Stimulated activated effector memory CD8-positive, alpha-beta T cell treated with anti-CD3 and anti-CD28 coated beads, Interleukin-12 subunit alpha, Interleukin-12 subunit beta, amount 100 ng/mL, for 72 hours (primary cell): ENCODE results near the gene SAA2.
"Not testable (repeated sequence)": the region's sequence is repeated elsewhere in the genome, so short reads cannot be mapped to it uniquely, and the experiment has no call there.

Experiments
- ATAC-seq: fragments of 150-1000 bp; cut with Tn5 transposase; 2 replicates; pipeline ENCODE4 v1.10.0; 2021
- DNase-seq, 2 donors: peaks; one replicate each; pipeline ENCODE4 v3.0.0; 2021 to 2022; ENCODE audit warnings: low spot score in 2 of 2
- H3K27ac Mint-ChIP-seq: one replicate; pipeline ENCODE4 v1.8.0; 2022; ENCODE audit warnings: mild to moderate bottlenecking, mixed read lengths
- H3K36me3 Mint-ChIP-seq: one replicate; pipeline ENCODE4 v1.8.0; 2022; ENCODE audit warnings: mild to moderate bottlenecking, mixed read lengths
- H3K4me1 Mint-ChIP-seq: one replicate; pipeline ENCODE4 v1.8.0; 2022; ENCODE audit warnings: mixed read lengths
- H3K4me3 Mint-ChIP-seq: one replicate; pipeline ENCODE4 v1.8.0; 2022; ENCODE audit warnings: mild to moderate bottlenecking, mixed read lengths
- H3K9me3 Mint-ChIP-seq: one replicate; pipeline ENCODE4 v1.8.0; 2022; ENCODE audit warnings: mixed read lengths

SAA2 gene

GRCh38 chr11:18230859-18231258, 17.6 kb downstream of the SAA2 start:
- ATAC-seq, result no peak
- Mint-ChIP-seq H3K27ac (no peak overlapping the region), H3K9me3 (no peaks in the 10 kb centered on the region), H3K36me3 (no peaks in the 10 kb centered on the region), H3K4me1 (no peaks in the 10 kb centered on the region), H3K4me3 (no peak overlapping the region)
- no peak for DNase-seq

GRCh38 chr11:18229501-18229900, 19.0 kb downstream of the SAA2 start:
- no peaks in the 10 kb centered on the region for H3K9me3 Mint-ChIP-seq
- DNase-seq (no peak), ATAC-seq (no peak)
- no peak overlapping the region for H3K4me3 Mint-ChIP-seq
- H3K36me3 Mint-ChIP-seq, result no peaks in the 10 kb centered on the region
- no peak overlapping the region for H3K27ac Mint-ChIP-seq
- H3K4me1 Mint-ChIP-seq, result no peaks in the 10 kb centered on the region

GRCh38 chr11:18225913-18226312, 22.6 kb downstream of the SAA2 start:
- Mint-ChIP-seq H3K27ac (no peak overlapping the region), H3K4me3 (no peak overlapping the region), H3K9me3 (no peaks in the 10 kb centered on the region), H3K4me1 (no peaks in the 10 kb centered on the region), H3K36me3 (no peaks in the 10 kb centered on the region)
- ATAC-seq (no peak), DNase-seq (no peak)

GRCh38 chr11:18223591-18224387, 24.7 kb downstream of the SAA2 start:
- no peak overlapping the region for H3K4me3 Mint-ChIP-seq
- ATAC-seq (no peak), DNase-seq (no peak)
- no peaks in the 10 kb centered on the region for H3K4me1 Mint-ChIP-seq
- H3K36me3 Mint-ChIP-seq, result no peaks in the 10 kb centered on the region
- H3K27ac Mint-ChIP-seq, result no peak overlapping the region
- no peaks in the 10 kb centered on the region for H3K9me3 Mint-ChIP-seq

GRCh38 chr11:18222814-18223421, 25.6 kb downstream of the SAA2 start:
- no peak for DNase-seq
- no peak for ATAC-seq
- Mint-ChIP-seq H3K4me3 (no peak overlapping the region), H3K27ac (no peak overlapping the region), H3K36me3 (no peaks in the 10 kb centered on the region), H3K9me3 (no peaks in the 10 kb centered on the region), H3K4me1 (no peaks in the 10 kb centered on the region)

- ATAC-seq (no peak), DNase-seq (no peak)
- H3K9me3 Mint-ChIP-seq, result no peaks in the 10 kb centered on the region
- H3K4me1 Mint-ChIP-seq, result no peaks in the 10 kb centered on the region
- no peak overlapping the region for H3K4me3 Mint-ChIP-seq
- no peak overlapping the region for H3K27ac Mint-ChIP-seq
- no peaks in the 10 kb centered on the region for H3K36me3 Mint-ChIP-seq
These were observed 27.1 kb downstream of the SAA2 start for GRCh38 chr11:18221274-18221876.

- ATAC-seq, result no peak
- DNase-seq, result no peak
- no peak overlapping the region for H3K27ac Mint-ChIP-seq
- H3K9me3 Mint-ChIP-seq, result no peaks in the 10 kb centered on the region
- H3K4me1 Mint-ChIP-seq, result peaks cover 7% of the 10 kb centered on the region
- H3K36me3 Mint-ChIP-seq, result no peaks in the 10 kb centered on the region
- no peak overlapping the region for H3K4me3 Mint-ChIP-seq
These were observed 39.4 kb downstream of the SAA2 start for GRCh38 chr11:18209058-18209457.

GRCh38 chr11:18204771-18205170, 43.7 kb downstream of the SAA2 start:
- no peak for ATAC-seq
- H3K4me3 Mint-ChIP-seq, result no peak overlapping the region
- H3K4me1 Mint-ChIP-seq, result peaks cover 7% of the 10 kb centered on the region
- no peak for DNase-seq
- no peaks in the 10 kb centered on the region for H3K36me3 Mint-ChIP-seq
- H3K9me3 Mint-ChIP-seq, result no peaks in the 10 kb centered on the region
- no peak overlapping the region for H3K27ac Mint-ChIP-seq

- H3K4me3 Mint-ChIP-seq, result no peak overlapping the region
- H3K27ac Mint-ChIP-seq, result no peak overlapping the region
- no peak for ATAC-seq
- H3K9me3 Mint-ChIP-seq, result no peaks in the 10 kb centered on the region
- H3K4me1 Mint-ChIP-seq, result peaks cover 7% of the 10 kb centered on the region
- no peak for DNase-seq
- no peaks in the 10 kb centered on the region for H3K36me3 Mint-ChIP-seq
These were observed 44.2 kb downstream of the SAA2 start for GRCh38 chr11:18204220-18204619.

GRCh38 chr11:18203723-18204122, 44.7 kb downstream of the SAA2 start:
- no peak overlapping the region for H3K4me3 Mint-ChIP-seq
- H3K9me3 Mint-ChIP-seq, result no peaks in the 10 kb centered on the region
- peaks cover 7% of the 10 kb centered on the region for H3K4me1 Mint-ChIP-seq
- no peaks in the 10 kb centered on the region for H3K36me3 Mint-ChIP-seq
- no peak overlapping the region for H3K27ac Mint-ChIP-seq
- ATAC-seq (peak; percentile 59), DNase-seq (no peak)

- not testable (repeated sequence) for H3K9me3 Mint-ChIP-seq, ATAC-seq
These were observed 50.7 kb downstream of the SAA2 start for GRCh38 chr11:18197738-18198137.

GRCh38 chr11:18196532-18196931, 51.9 kb downstream of the SAA2 start:
- H3K4me3 Mint-ChIP-seq, result no peak overlapping the region
- H3K9me3 Mint-ChIP-seq, result no peaks in the 10 kb centered on the region
- ATAC-seq (no peak), DNase-seq (no peak)
- H3K4me1 Mint-ChIP-seq, result no peaks in the 10 kb centered on the region
- no peaks in the 10 kb centered on the region for H3K36me3 Mint-ChIP-seq
- H3K27ac Mint-ChIP-seq, result no peak overlapping the region

More at GRCh38 chr11:18197738-18198137, 50.7 kb downstream of the SAA2 start:
- not testable (repeated sequence) for H3K4me3 Mint-ChIP-seq, DNase-seq, H3K36me3 Mint-ChIP-seq, H3K4me1 Mint-ChIP-seq, H3K27ac Mint-ChIP-seq
